ENCODE measurements around the gene PAQR8.

The PAQR8 gene

DNA sequence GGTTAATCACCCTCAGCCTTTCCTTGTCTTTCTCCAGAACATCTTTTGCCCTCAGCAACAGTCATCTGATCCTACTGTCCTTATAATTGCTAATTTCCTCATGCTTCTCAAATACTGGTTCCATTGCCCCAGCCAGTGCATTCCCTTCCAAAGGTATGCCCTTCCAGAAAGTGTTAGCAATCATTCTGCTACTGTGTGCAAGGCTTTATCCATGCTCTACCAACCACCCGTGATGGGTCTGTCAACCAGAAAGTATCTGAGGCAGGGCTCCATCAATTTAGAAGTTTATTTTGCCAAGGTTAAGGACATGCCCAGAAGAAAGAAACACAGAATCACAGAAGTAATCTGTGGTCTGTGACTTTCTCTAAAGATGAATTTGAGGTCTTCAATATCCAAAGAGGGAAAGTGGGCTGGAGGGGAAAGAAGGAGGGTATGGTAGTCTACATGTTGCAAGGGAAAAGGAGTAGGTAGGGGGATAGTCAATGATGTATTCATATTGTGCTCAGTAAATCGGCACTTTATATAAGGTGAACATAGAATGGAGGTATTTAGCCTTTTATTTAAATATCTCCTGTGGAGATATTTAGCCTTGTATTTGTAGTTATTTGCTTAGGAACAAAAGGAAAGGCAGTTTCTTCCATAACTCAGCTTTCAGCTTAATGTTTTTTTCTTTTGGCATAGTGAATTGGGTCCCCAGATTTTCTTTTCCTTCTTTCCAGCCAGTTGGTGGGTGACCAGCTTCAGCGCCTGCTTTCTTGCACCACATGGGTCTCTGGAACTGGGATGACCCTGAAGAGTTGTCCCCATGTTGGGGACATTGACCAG is 35.2 kb upstream of the PAQR8 start:
- peak overlapping the region; percentile 74 for H3K27ac ChIP-seq (ENCODE audit: low read length)
- H3K4me1 ChIP-seq (ENCODE audit: low read length): peaks cover 63% of the 10 kb centered on the region
- H3K4me2 ChIP-seq (ENCODE audit: low read length): peak overlapping the region; percentile 2; the same call in 1 of the 2 replicates
- H3K9me3 ChIP-seq (ENCODE audit: insufficient read depth, low read length): no peaks in the 10 kb centered on the region
- no peaks in the 10 kb centered on the region for H4K20me1 ChIP-seq (ENCODE audit: insufficient read depth, low read length)
- no peaks in the 10 kb centered on the region for H3K36me3 ChIP-seq (replicated peaks; ENCODE audit: low read depth, low read length)
- H3K79me2 ChIP-seq (ENCODE audit: low read length): no peaks in the 10 kb centered on the region
- no peaks in the 10 kb centered on the region for H3K27me3 ChIP-seq (ENCODE audit: low read depth, low read length)
- no peak for TF ChIP-seq EZH2phosphoT487 (IDR thresholded peaks at IDR 0.05; ENCODE audit: low read depth)
- TF ChIP-seq, protein P1, sequence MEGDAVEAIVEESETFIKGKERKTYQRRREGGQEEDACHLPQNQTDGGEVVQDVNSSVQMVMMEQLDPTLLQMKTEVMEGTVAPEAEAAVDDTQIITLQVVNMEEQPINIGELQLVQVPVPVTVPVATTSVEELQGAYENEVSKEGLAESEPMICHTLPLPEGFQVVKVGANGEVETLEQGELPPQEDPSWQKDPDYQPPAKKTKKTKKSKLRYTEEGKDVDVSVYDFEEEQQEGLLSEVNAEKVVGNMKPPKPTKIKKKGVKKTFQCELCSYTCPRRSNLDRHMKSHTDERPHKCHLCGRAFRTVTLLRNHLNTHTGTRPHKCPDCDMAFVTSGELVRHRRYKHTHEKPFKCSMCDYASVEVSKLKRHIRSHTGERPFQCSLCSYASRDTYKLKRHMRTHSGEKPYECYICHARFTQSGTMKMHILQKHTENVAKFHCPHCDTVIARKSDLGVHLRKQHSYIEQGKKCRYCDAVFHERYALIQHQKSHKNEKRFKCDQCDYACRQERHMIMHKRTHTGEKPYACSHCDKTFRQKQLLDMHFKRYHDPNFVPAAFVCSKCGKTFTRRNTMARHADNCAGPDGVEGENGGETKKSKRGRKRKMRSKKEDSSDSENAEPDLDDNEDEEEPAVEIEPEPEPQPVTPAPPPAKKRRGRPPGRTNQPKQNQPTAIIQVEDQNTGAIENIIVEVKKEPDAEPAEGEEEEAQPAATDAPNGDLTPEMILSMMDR (IDR thresholded peaks at IDR 0.05; ENCODE audit: low read depth, low read length): no peak
- 0 out of 2 replicates have a peak overlapping the region, but pooled peaks have one; percentile 4 for H2AFZ ChIP-seq (ENCODE audit: low read depth, low read length)
- H3K9ac ChIP-seq (ENCODE audit: low read length): peak overlapping the region; percentile 58; the same call in 1 of the 2 replicates
- no peak overlapping the region for H3K4me3 ChIP-seq (ENCODE audit: low read length)

- Histone ChIP-seq H3K4me1 (ENCODE audit: low read length) (peaks cover 54% of the 10 kb centered on the region), H2AFZ (ENCODE audit: low read depth, low read length) (peak overlapping the region; percentile 57; the same call in 1 of the 2 replicates), H3K4me3 (ENCODE audit: low read length) (no peak overlapping the region), H3K9me3 (ENCODE audit: insufficient read depth, low read length) (no peaks in the 10 kb centered on the region), H3K36me3 (replicated peaks; ENCODE audit: low read depth, low read length) (no peaks in the 10 kb centered on the region), H3K79me2 (ENCODE audit: low read length) (no peaks in the 10 kb centered on the region), H4K20me1 (ENCODE audit: insufficient read depth, low read length) (no peaks in the 10 kb centered on the region), H3K4me2 (ENCODE audit: low read length) (peak overlapping the region; percentile 54), H3K9ac (ENCODE audit: low read length) (peak overlapping the region; percentile 58), H3K27ac (ENCODE audit: low read length) (peak overlapping the region; percentile 74), H3K27me3 (ENCODE audit: low read depth, low read length) (no peaks in the 10 kb centered on the region)
- TF ChIP-seq, protein P1 (IDR thresholded peaks at IDR 0.05; ENCODE audit: low read depth, low read length): no peak
- no peak for TF ChIP-seq EZH2phosphoT487 (IDR thresholded peaks at IDR 0.05; ENCODE audit: low read depth)
Observed at GRCh38 chr6:52328303-52328662, 33.7 kb upstream of the PAQR8 start.

GRCh38 chr6:52328729-52329128 is 33.2 kb upstream of the PAQR8 start:
- no peaks in the 10 kb centered on the region for H4K20me1 ChIP-seq (ENCODE audit: insufficient read depth, low read length)
- H3K9me3 ChIP-seq (ENCODE audit: insufficient read depth, low read length): no peaks in the 10 kb centered on the region
- no peaks in the 10 kb centered on the region for H3K79me2 ChIP-seq (ENCODE audit: low read length)
- peak overlapping the region; percentile 57; the same call in 1 of the 2 replicates for H2AFZ ChIP-seq (ENCODE audit: low read depth, low read length)
- H3K9ac ChIP-seq (ENCODE audit: low read length): peak overlapping the region; percentile 58; the same call in 1 of the 2 replicates
- H3K27me3 ChIP-seq (ENCODE audit: low read depth, low read length): no peaks in the 10 kb centered on the region
- TF ChIP-seq EZH2phosphoT487 (IDR thresholded peaks at IDR 0.05; ENCODE audit: low read depth): no peak
- TF ChIP-seq, protein P1 (IDR thresholded peaks at IDR 0.05; ENCODE audit: low read depth, low read length): no peak
- H3K4me1 ChIP-seq (ENCODE audit: low read length): peaks cover 57% of the 10 kb centered on the region
- no peak overlapping the region for H3K4me3 ChIP-seq (ENCODE audit: low read length)
- H3K4me2 ChIP-seq (ENCODE audit: low read length): no peak overlapping the region
- H3K27ac ChIP-seq (ENCODE audit: low read length): peak overlapping the region; percentile 74
- H3K36me3 ChIP-seq (replicated peaks; ENCODE audit: low read depth, low read length): no peaks in the 10 kb centered on the region

DNA sequence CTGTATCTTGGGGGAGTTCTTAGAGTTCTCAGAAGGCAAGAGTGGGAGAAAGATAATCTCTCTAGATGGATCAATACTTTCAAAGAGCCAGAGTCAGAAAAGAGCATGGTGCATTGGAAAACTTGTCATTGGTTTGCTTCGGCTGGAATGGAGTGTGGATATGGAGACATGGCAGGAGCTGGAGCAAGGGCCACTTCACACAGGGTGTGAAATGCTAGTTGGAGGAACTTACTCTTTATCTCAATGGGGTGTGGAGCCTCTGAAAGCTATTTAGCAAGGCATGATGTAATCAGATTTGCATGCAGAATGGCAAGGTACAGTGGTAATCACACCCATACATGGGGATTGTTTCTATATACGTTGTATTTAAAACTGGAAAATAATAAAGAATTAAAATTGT is 31.5 kb upstream of the PAQR8 start:
- Histone ChIP-seq H2AFZ (ENCODE audit: low read depth, low read length) (no peak overlapping the region; the same call in 1 of the 2 replicates), H3K27me3 (ENCODE audit: low read depth, low read length) (no peaks in the 10 kb centered on the region), H3K27ac (ENCODE audit: low read length) (peak overlapping the region; percentile 2; the same call in 1 of the 2 replicates), H3K36me3 (replicated peaks; ENCODE audit: low read depth, low read length) (no peaks in the 10 kb centered on the region), H3K79me2 (ENCODE audit: low read length) (no peaks in the 10 kb centered on the region), H3K4me2 (ENCODE audit: low read length) (peak overlapping the region; percentile 18), H3K4me3 (ENCODE audit: low read length) (no peak overlapping the region), H3K9ac (ENCODE audit: low read length) (peak overlapping the region; percentile 4; the same call in 1 of the 2 replicates), H3K4me1 (ENCODE audit: low read length) (peaks cover 62% of the 10 kb centered on the region), H4K20me1 (ENCODE audit: insufficient read depth, low read length) (no peaks in the 10 kb centered on the region), H3K9me3 (ENCODE audit: insufficient read depth, low read length) (no peaks in the 10 kb centered on the region)
- TF ChIP-seq, protein P1 (IDR thresholded peaks at IDR 0.05; ENCODE audit: low read depth, low read length): no peak
- no peak for TF ChIP-seq EZH2phosphoT487 (IDR thresholded peaks at IDR 0.05; ENCODE audit: low read depth)
